AG10803 (cell line): ENCODE measurements around the gene STUM.

Experiments used
- DNase-seq: peaks from one replicate; pipeline ENCODE4 v3.0.0; 2010; ENCODE audit warnings: low read depth
- H3K4me3 ChIP-seq: 2 replicates; pipeline ENCODE4 v1.5.1; 2011; ENCODE audit warnings: mild to moderate bottlenecking, low read length, control low read depth
- TF ChIP-seq, protein P1 (sequence below): conservative IDR thresholded peaks from 2 replicates; pipeline ENCODE4 v1.5.1; 2011; ENCODE audit warnings: mild to moderate bottlenecking, low read length, control low read depth, inconsistent platforms

STUM gene

DNA sequence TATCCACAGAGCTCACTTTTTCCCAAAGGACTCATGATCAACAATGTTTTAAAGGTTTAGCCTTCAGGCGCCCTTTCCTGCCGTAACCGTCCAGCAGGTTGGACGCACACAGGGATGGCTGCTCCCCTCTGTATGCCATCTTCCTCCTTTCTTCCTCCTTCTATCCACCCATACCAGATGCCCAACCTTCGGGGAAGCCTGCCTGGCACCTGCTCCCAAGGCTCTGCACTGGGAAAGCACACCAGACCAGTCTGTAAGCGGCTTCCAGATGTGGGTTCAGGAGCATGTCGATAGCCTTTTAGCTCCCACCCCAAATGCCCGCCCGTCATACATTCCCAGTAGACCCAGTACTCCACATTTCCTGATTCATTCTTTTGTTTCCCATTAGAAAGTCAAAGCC lies 52.9 kb downstream of the STUM start:
- no peak for DNase-seq
- H3K4me3 ChIP-seq = no peak overlapping the region
- TF ChIP-seq, protein P1, sequence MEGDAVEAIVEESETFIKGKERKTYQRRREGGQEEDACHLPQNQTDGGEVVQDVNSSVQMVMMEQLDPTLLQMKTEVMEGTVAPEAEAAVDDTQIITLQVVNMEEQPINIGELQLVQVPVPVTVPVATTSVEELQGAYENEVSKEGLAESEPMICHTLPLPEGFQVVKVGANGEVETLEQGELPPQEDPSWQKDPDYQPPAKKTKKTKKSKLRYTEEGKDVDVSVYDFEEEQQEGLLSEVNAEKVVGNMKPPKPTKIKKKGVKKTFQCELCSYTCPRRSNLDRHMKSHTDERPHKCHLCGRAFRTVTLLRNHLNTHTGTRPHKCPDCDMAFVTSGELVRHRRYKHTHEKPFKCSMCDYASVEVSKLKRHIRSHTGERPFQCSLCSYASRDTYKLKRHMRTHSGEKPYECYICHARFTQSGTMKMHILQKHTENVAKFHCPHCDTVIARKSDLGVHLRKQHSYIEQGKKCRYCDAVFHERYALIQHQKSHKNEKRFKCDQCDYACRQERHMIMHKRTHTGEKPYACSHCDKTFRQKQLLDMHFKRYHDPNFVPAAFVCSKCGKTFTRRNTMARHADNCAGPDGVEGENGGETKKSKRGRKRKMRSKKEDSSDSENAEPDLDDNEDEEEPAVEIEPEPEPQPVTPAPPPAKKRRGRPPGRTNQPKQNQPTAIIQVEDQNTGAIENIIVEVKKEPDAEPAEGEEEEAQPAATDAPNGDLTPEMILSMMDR = no peak

DNA sequence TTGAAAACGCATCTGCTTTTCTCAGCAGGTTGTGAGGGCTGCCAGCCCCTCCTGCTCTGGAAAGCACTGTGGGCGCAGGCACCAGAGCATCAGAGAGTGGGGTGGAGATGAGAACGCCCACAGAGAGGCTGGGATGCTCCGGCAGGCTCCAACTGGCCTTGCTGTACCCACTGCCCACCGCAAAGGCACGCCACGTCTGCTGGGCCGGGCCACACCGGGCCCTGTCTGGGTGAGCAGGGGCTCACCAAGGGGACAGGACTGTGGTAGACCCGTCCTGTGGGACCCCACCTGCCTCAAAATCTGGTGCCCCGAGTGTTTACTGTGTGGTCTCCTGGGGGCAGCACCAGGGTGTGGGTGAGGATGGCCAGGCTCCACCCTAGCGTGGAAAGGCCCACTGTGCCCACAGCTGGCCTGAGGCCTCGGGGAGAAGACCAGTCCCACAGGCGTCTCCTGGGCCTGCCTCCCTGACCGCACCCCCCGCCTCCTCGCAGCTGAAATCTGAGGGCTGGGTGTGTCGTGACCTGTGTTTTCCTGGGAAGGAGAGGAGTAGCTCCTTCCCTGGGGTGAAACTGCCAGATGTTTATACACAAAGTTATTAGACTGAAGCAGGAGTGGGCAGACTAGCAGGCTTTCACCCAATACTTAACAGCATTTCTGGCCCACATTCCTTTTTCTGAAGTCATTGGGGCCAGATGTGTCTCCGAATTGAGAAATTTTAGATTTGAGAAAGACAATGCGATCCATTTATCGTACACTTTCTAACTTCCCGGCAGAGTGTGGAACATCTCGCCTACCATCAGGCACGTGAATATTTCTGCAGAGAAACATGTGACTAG lies 53.8 kb downstream of the STUM start:
- H3K4me3 ChIP-seq = peak overlapping the region; percentile 39
- TF ChIP-seq, protein P1 = no peak
- peak; percentile 98 for DNase-seq

DNA sequence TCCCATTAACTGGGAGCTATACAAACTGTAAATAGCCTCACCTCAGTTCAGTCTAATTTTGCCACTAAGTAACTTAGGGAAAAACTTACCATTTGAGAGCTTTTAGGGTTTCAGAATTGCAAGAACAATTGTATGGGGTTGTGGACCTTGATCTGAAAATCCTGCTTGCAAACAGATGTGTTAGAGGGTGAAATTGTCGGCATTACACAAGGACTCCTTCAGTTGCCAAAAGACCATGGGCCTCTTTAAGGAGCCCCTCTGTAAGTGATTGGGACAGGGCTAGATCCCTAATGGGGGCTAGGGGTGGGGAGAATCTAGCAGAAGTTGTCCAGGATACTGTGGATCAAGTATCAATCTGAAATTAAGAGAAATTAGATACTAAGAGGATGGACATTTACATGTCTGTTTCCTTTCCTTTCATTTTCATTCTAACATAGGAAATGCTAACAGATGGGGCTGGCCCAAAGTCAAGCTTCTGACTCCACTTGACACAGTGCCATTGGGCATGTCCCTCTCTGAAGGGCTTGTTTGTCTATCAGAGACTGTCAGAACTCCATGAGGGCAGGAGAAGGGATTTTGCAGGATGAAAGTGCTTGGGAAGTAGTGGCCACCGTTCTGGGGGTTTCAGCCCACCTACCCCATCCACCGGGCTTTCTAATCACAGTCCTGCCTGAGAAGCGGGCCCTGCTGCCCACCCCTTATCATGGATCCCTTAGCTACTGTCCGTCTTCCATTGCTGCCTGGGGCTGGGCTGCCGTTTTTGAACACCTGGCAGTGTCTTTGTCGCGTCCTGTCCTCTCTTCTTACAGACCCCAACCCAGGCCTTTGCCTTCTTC lies 54.7 kb downstream of the STUM start:
- peak overlapping the region; percentile 39 for H3K4me3 ChIP-seq
- DNase-seq = peak; percentile 83

DNA sequence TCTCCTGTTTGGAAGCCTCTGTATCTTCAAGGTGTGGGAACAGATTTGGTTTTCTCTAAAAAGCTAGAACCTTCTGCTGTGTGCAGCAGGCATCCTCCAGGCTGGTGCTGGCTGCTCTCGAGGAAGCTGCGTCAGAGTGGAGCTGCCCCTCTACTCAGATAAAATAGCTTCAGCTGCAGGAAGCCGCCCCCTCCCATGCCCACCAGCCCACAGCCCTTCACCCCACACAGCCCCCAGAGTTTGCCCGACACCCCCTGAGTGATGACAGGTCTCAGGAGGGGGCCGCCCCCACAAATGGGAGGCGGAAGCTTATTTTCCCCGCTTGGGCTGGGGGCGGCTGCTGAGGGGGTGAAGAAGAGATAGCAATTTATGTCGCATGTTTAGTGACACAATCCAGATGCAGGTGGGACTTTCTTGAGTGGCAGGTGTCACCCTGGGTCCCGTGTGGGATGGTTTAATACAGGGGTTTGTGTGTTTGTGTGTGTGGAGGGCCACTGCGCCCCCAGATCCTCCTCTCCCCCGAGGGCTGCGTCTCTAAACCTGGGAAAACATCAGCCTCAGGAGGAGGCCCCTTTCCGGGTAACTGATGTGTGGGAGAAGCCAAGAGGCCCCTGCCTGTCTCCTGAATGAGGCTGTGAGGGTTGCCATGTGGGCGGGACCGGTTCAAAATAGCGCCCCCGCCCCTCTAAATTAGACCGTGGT lies 55.4 kb downstream of the STUM start:
- TF ChIP-seq, protein P1 = no peak
- H3K4me3 ChIP-seq = no peak overlapping the region
- no peak for DNase-seq

More for the DNA sequence above, 54.7 kb downstream of the STUM start:
- TF ChIP-seq, protein P1 = no peak

DNA sequence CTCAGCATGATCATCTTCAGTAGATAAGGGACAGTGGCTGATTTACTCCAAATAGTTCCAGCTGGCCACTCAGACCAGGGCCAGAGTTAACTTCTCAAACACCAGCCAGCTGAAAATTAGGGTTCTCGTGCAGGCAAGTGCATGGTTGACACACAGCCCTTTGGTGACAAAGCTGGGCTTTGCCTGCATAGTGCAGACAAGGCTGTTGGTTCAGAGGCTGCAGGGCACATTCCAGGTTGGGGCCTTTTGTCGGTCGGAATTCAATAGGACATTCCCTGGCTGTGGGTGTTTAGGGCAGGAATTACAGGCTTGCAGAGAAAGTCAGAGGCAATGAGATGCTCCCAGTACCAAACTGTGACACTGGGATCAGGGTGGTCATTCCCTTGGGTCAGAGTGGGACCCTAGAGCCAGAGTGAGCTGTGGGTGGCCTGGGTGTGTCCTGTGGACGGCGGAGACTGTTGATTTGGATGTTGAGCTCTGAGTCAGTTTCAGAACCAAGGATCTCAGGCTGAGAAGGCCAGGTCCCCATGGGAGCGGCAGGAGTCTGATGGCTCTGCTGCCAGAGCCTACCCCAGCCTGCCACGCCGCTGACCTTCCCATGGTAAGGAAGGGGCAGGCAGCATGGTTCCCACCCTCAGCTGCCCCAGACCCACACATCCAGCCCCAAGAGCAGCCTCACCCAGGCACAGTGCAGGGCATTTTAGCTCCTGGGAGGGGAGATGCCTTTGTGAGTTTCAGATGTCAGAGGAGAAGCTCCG lies 56.2 kb downstream of the STUM start:
- peak; percentile 49 for DNase-seq
- H3K4me3 ChIP-seq = no peak overlapping the region

DNA sequence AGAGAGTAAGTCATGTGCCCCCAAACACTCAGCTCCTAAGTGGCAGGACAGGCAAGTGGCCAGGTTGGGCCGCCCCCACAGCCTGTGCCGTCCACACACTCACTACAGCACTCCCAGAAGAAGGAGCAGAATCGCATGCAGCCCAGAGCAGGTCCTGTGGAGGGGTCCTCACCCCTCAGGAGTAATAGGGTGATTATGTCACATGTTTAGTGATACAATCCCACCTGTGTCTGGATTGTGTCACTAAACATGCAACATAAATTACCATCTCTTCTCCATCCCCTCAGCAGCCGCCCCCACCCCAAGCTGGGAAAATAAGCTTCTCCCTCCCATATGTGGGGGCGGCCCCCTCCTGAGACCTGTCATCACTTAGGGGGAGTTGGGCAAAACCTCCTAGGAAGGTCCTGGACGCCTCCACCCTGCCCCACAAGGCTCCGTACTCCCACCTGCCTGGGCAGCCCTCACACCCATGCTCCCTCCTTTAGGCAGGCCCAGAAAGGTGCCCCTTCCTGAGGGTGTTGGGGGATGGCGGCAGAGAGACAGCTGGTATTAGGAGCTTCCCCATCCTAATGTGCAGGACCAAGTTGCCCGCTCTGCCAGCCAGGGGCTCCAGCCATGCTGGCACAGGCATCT lies 56.9 kb downstream of the STUM start:
- no peak for DNase-seq
- TF ChIP-seq, protein P1 = no peak
- H3K4me3 ChIP-seq = no peak overlapping the region

More for the DNA sequence above, 56.2 kb downstream of the STUM start:
- TF ChIP-seq, protein P1 = no peak
